MM.1S (cell line): ENCODE data around the gene HNRNPDL.

ENCODE experiments used
- DNase-seq: peaks from one replicate; pipeline ENCODE4 v3.0.0-alpha.2; 2015
- H2AFZ ChIP-seq: fragments of 300-600 bp; sonication (generic); 2 replicates; pipeline ENCODE4 v1.6.0; 2016; ENCODE audit warnings: antibody characterized with exemption, low read length
- H3F3A ChIP-seq: fragments of 300-600 bp; sonication (generic); 2 replicates; pipeline ENCODE4 v1.6.1; 2016; ENCODE audit warnings: mild to moderate bottlenecking, antibody characterized with exemption, low read length, moderate library complexity, mixed read lengths; ENCODE audit not compliant: insufficient read depth
- H3K27ac ChIP-seq: fragments of 300-600 bp; sonication (generic); 2 replicates; pipeline ENCODE4 v1.5.1; 2016; ENCODE audit warnings: mild to moderate bottlenecking, low read length
- H3K27me3 ChIP-seq: fragments of 300-600 bp; sonication (generic); replicated peaks from 2 replicates; pipeline ENCODE4 v1.6.0; 2016; ENCODE audit warnings: low read length; ENCODE audit not compliant: insufficient read depth
- H3K36me3 ChIP-seq: fragments of 300-600 bp; sonication (generic); replicated peaks from 2 replicates; pipeline ENCODE4 v1.6.1; 2016; ENCODE audit warnings: mild to moderate bottlenecking, low read length, mixed read lengths; ENCODE audit not compliant: insufficient read depth
- H3K4me1 ChIP-seq: fragments of 300-600 bp; sonication (generic); 2 replicates; pipeline ENCODE4 v1.6.1; 2016; ENCODE audit warnings: low read length, mixed read lengths
- H3K4me2 ChIP-seq: fragments of 300-600 bp; sonication (generic); 2 replicates; pipeline ENCODE4 v1.6.0; 2016; ENCODE audit warnings: low read depth, low read length
- H3K4me3 ChIP-seq: fragments of 300-600 bp; sonication (generic); 2 replicates; pipeline ENCODE4 v1.5.1; 2016; ENCODE audit warnings: low read length, mixed read lengths
- H3K79me2 ChIP-seq: fragments of 300-600 bp; sonication (generic); 2 replicates; pipeline ENCODE4 v1.6.1; 2016; ENCODE audit warnings: mixed run types, low read length, mixed read lengths
- H3K9ac ChIP-seq: fragments of 300-600 bp; sonication (generic); 2 replicates; pipeline ENCODE4 v1.6.1; 2016; ENCODE audit warnings: low read length, mixed read lengths
- H3K9me2 ChIP-seq: fragments of 300-600 bp; sonication (generic); replicated peaks from 2 replicates; pipeline ENCODE4 v1.6.1; 2016; ENCODE audit warnings: mild to moderate bottlenecking, low read length, mixed read lengths; ENCODE audit not compliant: insufficient read depth
- H3K9me3 ChIP-seq: fragments of 300-600 bp; sonication (generic); replicated peaks from 2 replicates; pipeline ENCODE4 v1.6.1; 2016; ENCODE audit warnings: mild to moderate bottlenecking, low read length, mixed read lengths; ENCODE audit not compliant: insufficient read depth
- H4K20me1 ChIP-seq: fragments of 300-600 bp; sonication (generic); 2 replicates; pipeline ENCODE4 v1.6.1; 2016; ENCODE audit warnings: mild to moderate bottlenecking, low read length, moderate library complexity, mixed read lengths; ENCODE audit not compliant: insufficient read depth
- CTCF ChIP-seq: fragments of 300-600 bp; sonication (generic); IDR thresholded peaks from 2 replicates; pipeline ENCODE4 v1.5.1; 2016; ENCODE audit warnings: antibody characterized with exemption, low read length, mixed read lengths
- EZH2 ChIP-seq: fragments of 300-600 bp; sonication (generic); optimal IDR thresholded peaks from 2 replicates; pipeline ENCODE3; 2017; ENCODE audit warnings: low read depth, mild to moderate bottlenecking, antibody characterized with exemption, low read length, mixed read lengths
- EZH2phosphoT487 ChIP-seq: fragments of 300-600 bp; sonication (generic); IDR thresholded peaks from 2 replicates; pipeline ENCODE4 v1.6.1; 2018; ENCODE audit warnings: antibody characterized with exemption, low read length

Gene HNRNPDL

DNA sequence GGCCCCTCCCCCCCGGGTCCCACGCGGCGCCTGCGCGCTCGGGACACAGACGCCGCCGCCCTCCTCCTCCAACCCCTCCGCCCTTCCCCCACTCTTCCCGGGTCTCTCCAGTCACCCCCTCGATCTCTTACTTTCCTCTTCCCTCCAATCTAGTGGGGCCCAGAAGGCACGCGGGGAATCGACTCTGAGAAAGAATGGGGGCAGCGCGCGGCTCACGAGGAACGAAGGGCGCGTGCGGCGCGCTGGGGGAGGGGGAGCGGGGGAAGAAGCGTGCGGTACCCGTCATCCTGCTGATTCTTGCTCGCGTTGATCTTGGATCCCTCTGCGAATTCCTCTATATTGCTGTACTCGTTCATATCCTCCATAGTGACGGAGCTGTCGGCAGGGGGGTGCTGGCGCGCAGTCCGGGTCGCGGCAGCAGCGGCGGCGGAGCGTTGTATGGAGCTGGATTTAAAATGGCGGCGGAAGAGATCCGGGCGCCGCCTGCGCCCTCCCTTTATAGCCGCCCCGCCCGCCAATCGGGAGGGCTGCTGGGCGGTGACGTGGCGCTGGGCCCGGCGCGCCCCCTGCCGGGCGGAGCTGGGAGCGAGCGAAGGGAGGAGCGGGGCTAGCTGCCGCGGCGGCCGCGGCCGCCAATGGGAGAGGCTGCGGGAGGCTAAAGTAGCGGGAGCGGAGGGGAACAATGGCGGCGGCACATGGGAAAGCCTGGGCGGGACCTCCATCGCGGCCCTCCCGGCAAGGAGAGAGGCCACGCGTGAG is 1.1 kb downstream of the HNRNPDL start:
- H3K9me2 ChIP-seq, result no peaks in the 10 kb centered on the region
- peak overlapping the region; percentile 97 for H3K9ac ChIP-seq
- peak; percentile 88 for TF ChIP-seq CTCF
- TF ChIP-seq EZH2phosphoT487, result no peak
- H3K4me1 ChIP-seq, result peaks cover 10% of the 10 kb centered on the region; the same call in 1 of the 2 replicates
- H3F3A ChIP-seq, result peaks cover 32% of the 10 kb centered on the region
- H3K4me2 ChIP-seq, result peak overlapping the region; percentile 80; the same call in 1 of the 2 replicates
- peaks cover 85% of the 10 kb centered on the region for H3K79me2 ChIP-seq
- H3K27me3 ChIP-seq, result no peaks in the 10 kb centered on the region
- H3K9me3 ChIP-seq, result no peaks in the 10 kb centered on the region
- H4K20me1 ChIP-seq, result peaks cover 57% of the 10 kb centered on the region
- peak overlapping the region; percentile 90 for H3K4me3 ChIP-seq
- peak; percentile 90 for DNase-seq
- H3K36me3 ChIP-seq, result peaks cover 28% of the 10 kb centered on the region
- peak overlapping the region; percentile 44; the same call in 1 of the 2 replicates for H2AFZ ChIP-seq
- peak overlapping the region; percentile 93 for H3K27ac ChIP-seq

GRCh38 chr4:82428526-82428968 is 1.7 kb downstream of the HNRNPDL start:
- DNase-seq, result no peak
- peaks cover 79% of the 10 kb centered on the region for H3K79me2 ChIP-seq
- H3K4me1 ChIP-seq, result peaks cover 10% of the 10 kb centered on the region; the same call in 1 of the 2 replicates
- H3K9me3 ChIP-seq, result no peaks in the 10 kb centered on the region
- H3K27me3 ChIP-seq, result no peaks in the 10 kb centered on the region
- H3K4me2 ChIP-seq, result peak overlapping the region; percentile 80
- peaks cover 33% of the 10 kb centered on the region for H3K36me3 ChIP-seq
- H3K9ac ChIP-seq, result peak overlapping the region; percentile 97
- H4K20me1 ChIP-seq, result peaks cover 57% of the 10 kb centered on the region
- H3K4me3 ChIP-seq, result peak overlapping the region; percentile 90
- H3F3A ChIP-seq, result peaks cover 38% of the 10 kb centered on the region
- TF ChIP-seq CTCF (no peak), EZH2 (no peak), EZH2phosphoT487 (no peak)
- H3K9me2 ChIP-seq, result no peaks in the 10 kb centered on the region
- no peak overlapping the region for H3K27ac ChIP-seq
- H2AFZ ChIP-seq, result no peak overlapping the region

DNA sequence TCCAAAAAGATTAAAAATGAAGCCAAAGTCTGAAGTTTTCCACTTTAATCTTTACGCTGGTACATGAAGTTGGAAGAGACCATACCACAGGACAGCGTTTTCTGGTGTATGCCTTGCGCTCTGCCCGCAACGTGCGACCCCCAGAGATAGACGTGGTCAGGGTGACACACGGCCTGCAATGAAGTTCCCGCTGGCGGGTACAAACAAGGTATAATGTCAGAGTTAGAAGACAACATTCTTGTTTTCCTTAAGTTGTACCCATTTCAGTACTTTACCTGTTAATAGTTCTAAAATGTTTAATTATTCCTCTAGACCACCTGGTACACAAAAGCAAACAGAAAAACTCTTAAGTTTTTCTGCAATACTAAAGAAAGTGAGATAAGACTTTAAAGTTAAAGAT is 4.8 kb downstream of the HNRNPDL start:
- Histone ChIP-seq H3K36me3 (peaks cover 36% of the 10 kb centered on the region), H3K4me3 (no peak overlapping the region), H3K79me2 (peaks cover 48% of the 10 kb centered on the region), H3K27ac (no peak overlapping the region), H3K4me1 (peaks cover 4% of the 10 kb centered on the region; the same call in 1 of the 2 replicates), H3K9me3 (no peaks in the 10 kb centered on the region), H3K4me2 (no peak overlapping the region), H2AFZ (no peak overlapping the region), H3K9me2 (no peaks in the 10 kb centered on the region), H3F3A (peaks cover 57% of the 10 kb centered on the region), H3K9ac (no peak overlapping the region), H3K27me3 (no peaks in the 10 kb centered on the region), H4K20me1 (peaks cover 57% of the 10 kb centered on the region)
- TF ChIP-seq CTCF, result no peak
- TF ChIP-seq EZH2, result no peak
- TF ChIP-seq EZH2phosphoT487, result no peak
- DNase-seq, result no peak
